ENCODE results near the gene OSBPL9. TPM values are rescaled to one million over a fixed set of nuclear protein-coding genes. Genes with fewer than 3 reads are reported as not detected.

OSBPL9 gene
- total and polyA plus RNA-seq, 9 of the 15 experiments (the other 6 are each of a cell fraction or from before 2014, with no cell fraction given), result 43.9 to 217 (median 170) TPM

- TF ChIP-seq PHF21A (IDR thresholded peaks at IDR 0.05; ENCODE audit: borderline replicate concordance, low read depth), result no peak
- TF ChIP-seq KLF1 (tag; IDR thresholded peaks at IDR 0.05), result no peak
- TF ChIP-seq ZNF518B (CRISPR knock-in tag; IDR thresholded peaks at IDR 0.05), result no peak
- 0 out of 4 replicates have a peak, but pooled peaks of 1 of the 2 experiments have one; percentile 31 for TF ChIP-seq MNT (conservative IDR thresholded peaks at IDR 0.05)
- TF ChIP-seq ARID2 (IDR thresholded peaks at IDR 0.05), result peak; percentile 28; the same call in 1 of the 2 replicates
- TF ChIP-seq NBN (IDR thresholded peaks at IDR 0.05; ENCODE audit: low read depth), result 0 out of 2 replicates have a peak, but pooled peaks have one; percentile 36
- 0 out of 2 replicates have a peak, but pooled peaks have one; percentile 43 for TF ChIP-seq CUX1 (CRISPR knock-in tag; IDR thresholded peaks at IDR 0.05)
- no peak for TF ChIP-seq ZNF134 (CRISPR knock-in tag; conservative IDR thresholded peaks at IDR 0.05)
- TF ChIP-seq RBM15 (IDR thresholded peaks at IDR 0.05; ENCODE audit: insufficient read depth, low read length), result no peak
- TF ChIP-seq ATF3 (IDR thresholded peaks at IDR 0.05), result no peak
- no peak for TF ChIP-seq ATF3 (CRISPR knock-in tag; conservative IDR thresholded peaks at IDR 0.05)
- no peak for TF ChIP-seq KDM1A (IDR thresholded peaks at IDR 0.05)
- TF ChIP-seq ZFP1 (CRISPR knock-in tag; IDR thresholded peaks at IDR 0.05), result no peak
- TF ChIP-seq, protein P1, sequence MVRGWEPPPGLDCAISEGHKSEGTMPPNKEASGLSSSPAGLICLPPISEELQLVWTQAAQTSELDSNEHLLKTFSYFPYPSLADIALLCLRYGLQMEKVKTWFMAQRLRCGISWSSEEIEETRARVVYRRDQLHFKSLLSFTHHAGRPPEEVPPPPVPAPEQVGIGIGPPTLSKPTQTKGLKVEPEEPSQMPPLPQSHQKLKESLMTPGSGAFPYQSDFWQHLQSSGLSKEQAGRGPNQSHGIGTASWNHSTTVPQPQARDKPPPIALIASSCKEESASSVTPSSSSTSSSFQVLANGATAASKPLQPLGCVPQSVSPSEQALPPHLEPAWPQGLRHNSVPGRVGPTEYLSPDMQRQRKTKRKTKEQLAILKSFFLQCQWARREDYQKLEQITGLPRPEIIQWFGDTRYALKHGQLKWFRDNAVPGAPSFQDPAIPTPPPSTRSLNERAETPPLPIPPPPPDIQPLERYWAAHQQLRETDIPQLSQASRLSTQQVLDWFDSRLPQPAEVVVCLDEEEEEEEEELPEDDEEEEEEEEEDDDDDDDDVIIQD (CRISPR knock-in tag; IDR thresholded peaks at IDR 0.05), result no peak
- TF ChIP-seq YBX1 (IDR thresholded peaks at IDR 0.05), result no peak
- TF ChIP-seq HNRNPUL1 (IDR thresholded peaks at IDR 0.05; ENCODE audit: low read length), result no peak
These were observed 32.8 kb downstream of the OSBPL9 start (continued) for GRCh38 chr1:51649593-51650091.
